ENCODE measurements around the gene PWWP2B. TPM values are rescaled to one million over a fixed set of nuclear protein-coding genes. Genes with fewer than 3 reads are reported as not detected.

PWWP2B gene
- total RNA-seq, 2 donors from 2014 or later = 7.7 to 8.1 TPM

- H3K27me3 ChIP-seq = no peaks in the 10 kb centered on the region
- DNase-seq (ENCODE audit: low spot score) = no peak
- peaks cover 5% of the 10 kb centered on the region for H3K36me3 ChIP-seq
- TF ChIP-seq, protein P1, sequence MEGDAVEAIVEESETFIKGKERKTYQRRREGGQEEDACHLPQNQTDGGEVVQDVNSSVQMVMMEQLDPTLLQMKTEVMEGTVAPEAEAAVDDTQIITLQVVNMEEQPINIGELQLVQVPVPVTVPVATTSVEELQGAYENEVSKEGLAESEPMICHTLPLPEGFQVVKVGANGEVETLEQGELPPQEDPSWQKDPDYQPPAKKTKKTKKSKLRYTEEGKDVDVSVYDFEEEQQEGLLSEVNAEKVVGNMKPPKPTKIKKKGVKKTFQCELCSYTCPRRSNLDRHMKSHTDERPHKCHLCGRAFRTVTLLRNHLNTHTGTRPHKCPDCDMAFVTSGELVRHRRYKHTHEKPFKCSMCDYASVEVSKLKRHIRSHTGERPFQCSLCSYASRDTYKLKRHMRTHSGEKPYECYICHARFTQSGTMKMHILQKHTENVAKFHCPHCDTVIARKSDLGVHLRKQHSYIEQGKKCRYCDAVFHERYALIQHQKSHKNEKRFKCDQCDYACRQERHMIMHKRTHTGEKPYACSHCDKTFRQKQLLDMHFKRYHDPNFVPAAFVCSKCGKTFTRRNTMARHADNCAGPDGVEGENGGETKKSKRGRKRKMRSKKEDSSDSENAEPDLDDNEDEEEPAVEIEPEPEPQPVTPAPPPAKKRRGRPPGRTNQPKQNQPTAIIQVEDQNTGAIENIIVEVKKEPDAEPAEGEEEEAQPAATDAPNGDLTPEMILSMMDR (IDR thresholded peaks at IDR 0.05) = no peak
- H3K27ac ChIP-seq = no peak overlapping the region
- no peak overlapping the region for H3K4me3 ChIP-seq
- H3K4me1 ChIP-seq = no peaks in the 10 kb centered on the region
- H3K9me3 ChIP-seq = no peaks in the 10 kb centered on the region
Measured at GRCh38 chr10:132361581-132362101, 35.4 kb upstream of the PWWP2B start.

DNA sequence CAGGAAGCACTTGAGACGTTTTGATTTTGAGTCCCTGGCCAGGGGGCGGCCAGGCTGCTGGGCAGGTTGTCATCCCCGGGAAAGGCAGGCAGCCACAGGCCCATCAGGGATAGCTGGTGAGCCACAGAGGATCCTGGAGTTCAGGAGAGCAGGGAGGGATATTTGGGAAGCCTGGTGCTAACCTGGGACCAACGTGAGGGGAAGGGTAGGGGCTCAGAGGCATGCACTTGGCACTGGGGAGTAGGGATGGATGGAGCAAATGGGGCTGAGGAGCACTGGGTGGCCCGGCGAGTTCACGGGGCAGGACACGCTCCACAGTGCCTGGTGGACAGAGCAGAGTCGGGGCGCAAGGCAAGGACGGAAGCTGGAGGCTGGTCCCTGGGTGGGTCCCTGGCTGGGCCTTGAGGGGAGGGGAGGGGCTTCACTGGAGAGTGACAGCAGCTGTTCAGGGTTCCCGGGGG, 34.8 kb upstream of the PWWP2B start:
- Histone ChIP-seq H3K27ac (no peak overlapping the region), H3K27me3 (no peaks in the 10 kb centered on the region), H3K4me1 (no peaks in the 10 kb centered on the region), H3K4me3 (no peak overlapping the region), H3K9me3 (no peaks in the 10 kb centered on the region), H3K36me3 (peaks cover 6% of the 10 kb centered on the region)
- DNase-seq (ENCODE audit: low spot score) = no peak
- TF ChIP-seq, protein P1 (IDR thresholded peaks at IDR 0.05) = no peak

GRCh38 chr10:132363376-132363775, 33.6 kb upstream of the PWWP2B start:
- H3K4me1 ChIP-seq = no peaks in the 10 kb centered on the region
- TF ChIP-seq, protein P1 (IDR thresholded peaks at IDR 0.05) = no peak
- H3K27me3 ChIP-seq = no peaks in the 10 kb centered on the region
- no peak for DNase-seq (ENCODE audit: low spot score)
- H3K27ac ChIP-seq = no peak overlapping the region
- no peaks in the 10 kb centered on the region for H3K9me3 ChIP-seq
- H3K4me3 ChIP-seq = no peak overlapping the region
- peaks cover 6% of the 10 kb centered on the region for H3K36me3 ChIP-seq

DNA sequence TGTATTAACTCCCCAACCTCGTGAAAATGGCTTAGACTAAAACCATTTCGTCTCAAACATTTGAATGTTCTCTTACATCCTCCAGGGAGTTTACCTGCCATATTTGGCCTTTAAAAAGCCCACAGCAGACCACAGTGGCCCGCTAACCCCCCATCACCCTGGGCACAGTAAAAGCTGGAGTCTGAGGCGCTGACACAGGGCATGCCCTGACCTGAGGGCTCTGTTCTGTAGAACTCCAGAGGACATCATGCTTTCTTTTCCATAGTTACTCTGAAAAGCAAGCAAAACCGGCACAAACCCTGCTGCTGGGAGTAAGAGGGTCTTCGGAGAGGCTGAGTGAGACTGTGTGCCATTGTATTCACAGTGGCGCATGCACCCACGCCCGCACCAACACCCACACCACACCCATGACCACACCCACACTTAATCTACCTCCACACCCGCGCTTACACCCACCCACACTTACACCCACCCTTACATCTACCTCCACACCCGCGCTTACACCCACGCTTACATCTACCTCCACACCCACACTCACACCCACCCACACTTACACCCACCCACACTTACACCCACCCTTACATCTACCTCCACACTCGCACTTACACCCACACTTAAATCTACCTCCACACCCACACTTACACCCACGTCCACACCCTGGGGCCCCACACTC, 32.9 kb upstream of the PWWP2B start:
- H3K4me1 ChIP-seq = no peaks in the 10 kb centered on the region
- no peaks in the 10 kb centered on the region for H3K9me3 ChIP-seq
- no peak overlapping the region for H3K27ac ChIP-seq
- DNase-seq (ENCODE audit: low spot score) = no peak
- TF ChIP-seq, protein P1 (IDR thresholded peaks at IDR 0.05) = no peak
- no peak overlapping the region for H3K4me3 ChIP-seq
- H3K27me3 ChIP-seq = no peaks in the 10 kb centered on the region
- peaks cover 6% of the 10 kb centered on the region for H3K36me3 ChIP-seq

DNA sequence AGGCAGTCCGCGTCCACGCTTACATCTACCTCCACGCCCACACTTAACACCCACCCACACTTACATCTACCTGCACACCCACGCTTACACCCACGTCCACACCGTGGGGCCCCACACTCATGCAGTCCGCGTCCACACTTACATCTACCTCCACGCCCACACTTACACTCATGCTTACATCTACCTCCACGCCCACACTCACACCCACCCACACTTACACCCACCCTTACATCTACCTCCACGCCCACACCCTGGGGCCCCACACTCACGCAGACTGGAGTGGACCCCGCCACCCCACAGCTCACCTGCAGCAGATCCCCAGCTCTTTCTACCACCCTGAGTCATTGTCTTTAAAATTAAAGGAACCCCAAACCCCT, 32.4 kb upstream of the PWWP2B start:
- DNase-seq (ENCODE audit: low spot score) = no peak
- Histone ChIP-seq H3K4me1 (no peaks in the 10 kb centered on the region), H3K36me3 (peaks cover 6% of the 10 kb centered on the region), H3K27me3 (no peaks in the 10 kb centered on the region), H3K4me3 (no peak overlapping the region), H3K9me3 (no peaks in the 10 kb centered on the region), H3K27ac (no peak overlapping the region)
- TF ChIP-seq, protein P1 (IDR thresholded peaks at IDR 0.05) = no peak

DNA sequence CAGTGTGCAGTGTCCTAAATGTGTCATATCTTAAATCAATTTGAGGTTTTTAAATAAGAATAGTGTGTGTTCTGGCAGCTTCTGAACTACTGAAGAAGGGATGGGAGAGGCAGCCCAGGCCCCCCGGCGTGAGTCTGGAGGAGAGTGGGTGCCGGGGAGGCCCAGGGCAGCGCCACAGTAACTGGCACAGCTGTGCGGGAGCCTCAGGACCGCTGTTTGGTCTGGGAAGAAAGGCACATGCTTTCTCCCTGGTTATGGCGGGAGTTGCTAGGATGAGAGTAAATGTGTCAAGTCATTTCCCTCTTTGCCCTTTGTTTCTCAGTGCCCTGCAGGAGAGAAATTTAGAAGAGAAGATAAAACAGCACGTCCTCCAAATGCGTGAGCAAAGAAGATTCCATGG, 31.9 kb upstream of the PWWP2B start:
- Histone ChIP-seq H3K4me1 (no peaks in the 10 kb centered on the region), H3K36me3 (peaks cover 6% of the 10 kb centered on the region), H3K27ac (no peak overlapping the region), H3K27me3 (no peaks in the 10 kb centered on the region), H3K9me3 (no peaks in the 10 kb centered on the region), H3K4me3 (no peak overlapping the region)
- no peak for DNase-seq (ENCODE audit: low spot score)
- TF ChIP-seq, protein P1 (IDR thresholded peaks at IDR 0.05) = no peak

All from right atrium auricular region (tissue), 2 donors.